GM12878 (cell line): ENCODE results near the gene MBD5. TPM values are rescaled to one million over a fixed set of nuclear protein-coding genes. Genes with fewer than 3 reads are reported as not detected.

Source experiments
- ATAC-seq: fragments of 200-7000 bp; cut with Tn5 transposase; 3 replicates; pipeline ENCODE4 v1.9.1; 2020; ENCODE audit warnings: mild to moderate bottlenecking, moderate library complexity
- BruUV-seq: library from RNA; stranded (reverse); fragments of 400-500 nt; replicated peaks from 2 replicates; lab custom pipeline; 2021; lab: Mats Ljungman, UMichigan
- CTCF ChIA-PET: fragments of 300-600 bp; sonication (Branson Sonifier 250); formaldehyde crosslinking; extraction: SDS; loops from one replicate; lab custom pipeline; 2021; ENCODE audit warnings: inconsistent platforms; lab: Yijun Ruan, JAX
- POLR2A ChIA-PET: fragments of 350-600 bp; formaldehyde crosslinking; extraction: SDS; loops from one replicate; lab custom pipeline; 2021; ENCODE audit warnings: inconsistent platforms; lab: Charles Lee
- RAD21 ChIA-PET: fragments of 300-600 bp; sonication (Branson Sonifier 250); formaldehyde crosslinking; loops from one replicate; lab custom pipeline; 2023; ENCODE audit warnings: antibody characterized with exemption; ENCODE audit not compliant: unreplicated experiment; lab: Charles Lee
- SMC1A ChIA-PET: fragments of 300-600 bp; sonication (Branson Sonifier 250); formaldehyde crosslinking; loops from one replicate; lab custom pipeline; 2023; ENCODE audit not compliant: unreplicated experiment, uncharacterized antibody; lab: Charles Lee
- DNase-seq: peaks from one replicate; pipeline ENCODE4 v3.0.0-alpha.2; 2011; ENCODE audit warnings: low read depth, low spot score
- FAIRE-seq: peaks from 3 replicates; lab custom pipeline; 2011; peaks lifted over from hg19 to GRCh38; lab: Jason Lieb, UNC
- H2AFZ ChIP-seq: 2 replicates; pipeline ENCODE4 v1.6.0; 2011; ENCODE audit warnings: low read depth, low read length, control low read depth; ENCODE audit not compliant: control insufficient read depth
- H3K27ac ChIP-seq: 2 replicates; pipeline ENCODE4 v1.5.1; 2011; ENCODE audit warnings: control low read depth; ENCODE audit not compliant: control insufficient read depth, insufficient read depth
- H3K27me3 ChIP-seq, 2 experiments: replicated peaks in 1 of 2; 2 replicates each; pipeline versions ENCODE4 v1.6.0 to v1.6.1; 2011; ENCODE audit warnings: low read length in 1 of 2; ENCODE audit not compliant: control insufficient read depth in 2 of 2, insufficient read depth in 2 of 2
- H3K36me3 ChIP-seq, 2 experiments: 2 replicates each; pipeline ENCODE4 v1.5.1; 2011; ENCODE audit warnings: low read length in 1 of 2; ENCODE audit not compliant: control insufficient read depth in 2 of 2, insufficient read depth in 2 of 2
- H3K4me1 ChIP-seq: 2 replicates; pipeline ENCODE4 v1.6.1; 2011; ENCODE audit warnings: mild to moderate bottlenecking, low read length, moderate library complexity, mixed read lengths; ENCODE audit not compliant: control insufficient read depth, insufficient read depth
- H3K4me2 ChIP-seq: 2 replicates; pipeline ENCODE4 v1.6.0; 2011; ENCODE audit warnings: control low read depth; ENCODE audit not compliant: control insufficient read depth, insufficient read depth
- H3K4me3 ChIP-seq: fragments of 200-600 bp; sonication (generic); 2 replicates; pipeline ENCODE4 v1.5.1; 2016
- H3K79me2 ChIP-seq: 2 replicates; pipeline ENCODE4 v1.6.0; 2011; ENCODE audit warnings: low read length; ENCODE audit not compliant: control insufficient read depth, insufficient read depth
- H3K9ac ChIP-seq: 2 replicates; pipeline ENCODE4 v1.8.0; 2011; ENCODE audit warnings: low read length, control low read depth, mixed read lengths; ENCODE audit not compliant: control insufficient read depth, insufficient read depth
- H3K9me3 ChIP-seq: replicated peaks from 3 replicates; pipeline ENCODE4 v1.5.1; 2011; ENCODE audit warnings: mild to moderate bottlenecking, low read length; ENCODE audit not compliant: control insufficient read depth, insufficient read depth
- H4K20me1 ChIP-seq: 2 replicates; pipeline ENCODE4 v1.6.0; 2011; ENCODE audit not compliant: control insufficient read depth, insufficient read depth
- BACH1 ChIP-seq: fragments of 450-650 bp; IDR thresholded peaks from 2 replicates; pipeline ENCODE4 v1.6.1; 2017; ENCODE audit warnings: mild to moderate bottlenecking, borderline replicate concordance
- BCL3 ChIP-seq: IDR thresholded peaks from 2 replicates; pipeline ENCODE4 v1.6.1; 2011; ENCODE audit warnings: borderline replicate concordance, low read depth, mild to moderate bottlenecking, moderate library complexity, low read length; ENCODE audit not compliant: insufficient read depth, poor library complexity, severe bottlenecking
- CHD4 ChIP-seq: fragments of 200-600 bp; sonication (generic); IDR thresholded peaks from 2 replicates; pipeline ENCODE4 v1.6.1; 2016; ENCODE audit warnings: mild to moderate bottlenecking
- FOXK2 ChIP-seq: fragments of 450-650 bp; IDR thresholded peaks from 2 replicates; pipeline ENCODE4 v1.6.1; 2017; ENCODE audit warnings: mild to moderate bottlenecking, moderate library complexity
- GABPA ChIP-seq: IDR thresholded peaks from 2 replicates; pipeline ENCODE4 v1.6.1; 2014; ENCODE audit warnings: antibody characterized with exemption, low read depth, mild to moderate bottlenecking, inconsistent platforms
- GATAD2B ChIP-seq: fragments of 450-650 bp; conservative IDR thresholded peaks from 2 replicates; pipeline ENCODE4 v1.6.1; 2017; ENCODE audit warnings: low read depth, mild to moderate bottlenecking, moderate library complexity
- HDAC6 ChIP-seq: fragments of 200-600 bp; sonication (generic); IDR thresholded peaks from one replicate; pipeline ENCODE4 v1.8.0; 2017; ENCODE audit warnings: antibody characterized with exemption; ENCODE audit not compliant: unreplicated experiment
- KLF5 ChIP-seq: fragments of 450-650 bp; IDR thresholded peaks from 2 replicates; pipeline ENCODE4 v1.6.1; 2014; ENCODE audit warnings: mild to moderate bottlenecking; ENCODE audit not compliant: partially characterized antibody
- NBN ChIP-seq: fragments of 450-650 bp; IDR thresholded peaks from 2 replicates; pipeline ENCODE4 v1.6.1; 2016
- NR2C2 ChIP-seq: IDR thresholded peaks from 2 replicates; pipeline ENCODE4 v1.6.1; 2011; ENCODE audit warnings: borderline replicate concordance, low read depth; ENCODE audit not compliant: control insufficient read depth, insufficient read length
- NRF1 ChIP-seq: conservative IDR thresholded peaks from 2 replicates; pipeline ENCODE4 v1.6.1; 2011; ENCODE audit warnings: mild to moderate bottlenecking, low read depth, low read length, improper control_type of control experiment
- RAD51 ChIP-seq: fragments of 450-650 bp; IDR thresholded peaks from 2 replicates; pipeline ENCODE4 v1.6.1; 2016; ENCODE audit warnings: moderate library complexity, mild to moderate bottlenecking, inconsistent platforms
- RBBP5 ChIP-seq: fragments of 200-600 bp; sonication (generic); conservative IDR thresholded peaks from 2 replicates; pipeline ENCODE4 v1.6.1; 2016
- SREBF1 ChIP-seq: IDR thresholded peaks from 2 replicates; pipeline ENCODE4 v1.6.1; 2012; ENCODE audit warnings: mild to moderate bottlenecking, low read length
- STAT1 ChIP-seq: fragments of 450-650 bp; conservative IDR thresholded peaks from 2 replicates; pipeline ENCODE4 v1.6.1; 2014; ENCODE audit warnings: antibody characterized with exemption, mild to moderate bottlenecking
- ZNF24 ChIP-seq: fragments of 450-650 bp; IDR thresholded peaks from 2 replicates; pipeline ENCODE4 v1.6.1; 2017; ENCODE audit warnings: antibody characterized with exemption, mild to moderate bottlenecking
- ZNF622 ChIP-seq: fragments of 450-650 bp; IDR thresholded peaks from 2 replicates; pipeline ENCODE4 v1.6.1; 2017; ENCODE audit warnings: mild to moderate bottlenecking, inconsistent platforms
- WGBS: methylation state at CpG from one replicate; pipeline ENCODE4 v1.1.6; 2016; ENCODE audit warnings: low lambda C conversion rate; ENCODE audit not compliant: insufficient replicate concordance, insufficient coverage; ENCODE audit errors: missing lambda C conversion rate; 5-methylcytosine and 5-hydroxymethylcytosine counted together
- in situ Hi-C: fragments of 300-500 bp; cut with MboI; formaldehyde crosslinking; loops from 9 replicates; pipeline ENCODE4 v1.14.3; 2018; ENCODE audit warnings: mixed read lengths
- intact Hi-C: fragments of 100-400 bp; cut with micrococcal nuclease; formaldehyde crosslinking; loops from one replicate; pipeline ENCODE4 v1.14.2; 2022; ENCODE audit not compliant: unreplicated experiment
- polyA plus RNA-seq, 11 experiments: library from polyadenylated mRNA; depleted of rRNA in 4 of 11; unstranded in 6 of 11; stranded (reverse) in 5 of 11; fragments of >200 nt; fragmentation: Nextera tagmentation in 4 of 11; fragmentation: Illumina TruSeq in 1 of 11; extraction: Ambion mirVana in 4 of 11; extraction: Trizol in 1 of 11; gene quantifications; 1 replicate in 1 of 11; 2 replicates in 10 of 11; pipeline versions ENCODE4 v1.2.1 to v1.2.3, GENCODE V29; 2011 to 2016; ENCODE audit warnings: inconsistent platforms in 2 of 11, missing spikeins in 2 of 11, low read depth in 1 of 11
- total RNA-seq, 4 experiments: library from RNA; depleted of rRNA in 3 of 4; stranded (reverse); fragments of >200 nt in 3 of 4; fragmentation: Illumina TruSeq in 1 of 4; extraction: Trizol in 1 of 4; gene quantifications; 2 replicates each; pipeline versions ENCODE4 v1.2.1 to v1.2.3, GENCODE V29; 2013 to 2021
- TF ChIP-seq, protein P1 (sequence below): fragments of 450-650 bp; IDR thresholded peaks from 2 replicates; pipeline ENCODE4 v1.6.1; 2014; ENCODE audit warnings: mild to moderate bottlenecking
- TF ChIP-seq, protein P2 (sequence below): IDR thresholded peaks from 2 replicates; pipeline ENCODE4 v1.6.1; 2012; ENCODE audit warnings: low read depth, low read length, improper control_type of control experiment

Gene MBD5
- total and polyA plus RNA-seq, 10 of the 15 experiments (the other 5 are each of a cell fraction or from before 2014, with no cell fraction given), result 7.4 to 58.0 (median 21.2) TPM

- Histone ChIP-seq H3K4me2 (no peak overlapping the region), H3K9ac (no peak overlapping the region), H3K79me2 (no peaks in the 10 kb centered on the region), H3K4me3 (no peak overlapping the region), H3K36me3 (0 out of 4 replicates have a peak, but pooled peaks cover 0 to 3% of the 10 kb centered on the region in 2 experiments), H3K9me3 (no peaks in the 10 kb centered on the region; the same call in 2 of the 3 replicates), H3K27ac (no peak overlapping the region), H4K20me1 (no peaks in the 10 kb centered on the region), H2AFZ (no peak overlapping the region), H3K4me1 (no peaks in the 10 kb centered on the region), H3K27me3 (no peaks in the 10 kb centered on the region)
- DNase-seq, result no peak
- in situ Hi-C loops, result no loop called here
- RAD21 ChIA-PET, result no interaction called here
- TF ChIP-seq RBBP5 (no peak), HDAC6 (no peak), BACH1 (no peak), GABPA (no peak), FOXK2 (no peak), KLF5 (no peak), NBN (no peak), RAD51 (no peak), NRF1 (no peak), ZNF622 (no peak), NR2C2 (no peak), STAT1 (no peak), ZNF24 (no peak), SREBF1 (no peak), GATAD2B (no peak), BCL3 (no peak), CHD4 (no peak)
- TF ChIP-seq, protein P1, sequence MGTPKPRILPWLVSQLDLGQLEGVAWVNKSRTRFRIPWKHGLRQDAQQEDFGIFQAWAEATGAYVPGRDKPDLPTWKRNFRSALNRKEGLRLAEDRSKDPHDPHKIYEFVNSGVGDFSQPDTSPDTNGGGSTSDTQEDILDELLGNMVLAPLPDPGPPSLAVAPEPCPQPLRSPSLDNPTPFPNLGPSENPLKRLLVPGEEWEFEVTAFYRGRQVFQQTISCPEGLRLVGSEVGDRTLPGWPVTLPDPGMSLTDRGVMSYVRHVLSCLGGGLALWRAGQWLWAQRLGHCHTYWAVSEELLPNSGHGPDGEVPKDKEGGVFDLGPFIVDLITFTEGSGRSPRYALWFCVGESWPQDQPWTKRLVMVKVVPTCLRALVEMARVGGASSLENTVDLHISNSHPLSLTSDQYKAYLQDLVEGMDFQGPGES, result no peak
- TF ChIP-seq, protein P2, sequence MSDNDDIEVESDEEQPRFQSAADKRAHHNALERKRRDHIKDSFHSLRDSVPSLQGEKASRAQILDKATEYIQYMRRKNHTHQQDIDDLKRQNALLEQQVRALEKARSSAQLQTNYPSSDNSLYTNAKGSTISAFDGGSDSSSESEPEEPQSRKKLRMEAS, result no peak
- WGBS, result 93% methylated on average over 2 of the region's 2 CpGs
- SMC1A ChIA-PET, result interaction anchor here (1.4 kb wide), 1 partner anchor 10 kb away, joined by 5 read pairs; no protein-coding TSS in a partner anchor
- BruUV-seq, result no TSS peak
- CTCF ChIA-PET, result no interaction called here
- no peak for FAIRE-seq
- intact Hi-C loops, result no loop called here
- POLR2A ChIA-PET, result no interaction called here
- no peak for ATAC-seq
Observed at GRCh38 chr2:148351437-148352143, 330.7 kb downstream of the MBD5 start.
